HL-60 (cell line): ENCODE results near the gene NR5A2.

Experiments used
- POLR2AphosphoS5 ChIP-seq: IDR thresholded peaks from 2 replicates; pipeline ENCODE4 v1.6.1; 2012; ENCODE audit warnings: low read depth
- TF ChIP-seq, protein P1 (sequence below): IDR thresholded peaks from one replicate; pipeline ENCODE4 v1.5.1; 2011; ENCODE audit warnings: low read length, control low read depth, inconsistent platforms; ENCODE audit not compliant: insufficient read depth

DNA sequence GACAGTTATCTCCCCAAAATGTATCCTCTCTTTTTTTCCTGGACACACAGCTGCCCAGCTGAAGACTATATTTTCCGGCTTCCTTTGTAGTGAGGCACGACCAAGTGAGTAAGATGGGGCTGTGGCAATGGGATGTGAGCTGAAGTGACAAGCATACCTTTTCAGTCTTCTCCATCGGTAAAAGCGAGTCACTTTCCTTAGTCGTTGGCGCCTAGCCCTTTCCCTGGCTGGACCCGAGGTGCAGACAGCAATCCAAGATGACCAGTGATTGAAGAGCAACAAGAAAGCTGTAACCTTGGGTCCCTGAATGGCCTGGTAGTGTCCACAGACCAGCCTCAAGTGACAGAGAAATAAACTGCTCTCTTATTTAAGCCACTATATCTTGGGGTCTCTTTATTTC is 155.2 kb downstream of the NR5A2 start:
- TF ChIP-seq, protein P1, sequence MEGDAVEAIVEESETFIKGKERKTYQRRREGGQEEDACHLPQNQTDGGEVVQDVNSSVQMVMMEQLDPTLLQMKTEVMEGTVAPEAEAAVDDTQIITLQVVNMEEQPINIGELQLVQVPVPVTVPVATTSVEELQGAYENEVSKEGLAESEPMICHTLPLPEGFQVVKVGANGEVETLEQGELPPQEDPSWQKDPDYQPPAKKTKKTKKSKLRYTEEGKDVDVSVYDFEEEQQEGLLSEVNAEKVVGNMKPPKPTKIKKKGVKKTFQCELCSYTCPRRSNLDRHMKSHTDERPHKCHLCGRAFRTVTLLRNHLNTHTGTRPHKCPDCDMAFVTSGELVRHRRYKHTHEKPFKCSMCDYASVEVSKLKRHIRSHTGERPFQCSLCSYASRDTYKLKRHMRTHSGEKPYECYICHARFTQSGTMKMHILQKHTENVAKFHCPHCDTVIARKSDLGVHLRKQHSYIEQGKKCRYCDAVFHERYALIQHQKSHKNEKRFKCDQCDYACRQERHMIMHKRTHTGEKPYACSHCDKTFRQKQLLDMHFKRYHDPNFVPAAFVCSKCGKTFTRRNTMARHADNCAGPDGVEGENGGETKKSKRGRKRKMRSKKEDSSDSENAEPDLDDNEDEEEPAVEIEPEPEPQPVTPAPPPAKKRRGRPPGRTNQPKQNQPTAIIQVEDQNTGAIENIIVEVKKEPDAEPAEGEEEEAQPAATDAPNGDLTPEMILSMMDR, result no peak
- TF ChIP-seq POLR2AphosphoS5, result no peak
